Activated CD8-positive, alpha-beta memory T cell treated with anti-CD3 and anti-CD28 coated beads, Interleukin-2, amount 50 U/mL, for 24 hours (primary cell): ENCODE data around the gene PBX2.
A peak's percentile ranks its signal among the peaks of the same experiment; 100 is the strongest.
"Not testable (repeated sequence)": the region's sequence is repeated elsewhere in the genome, so short reads cannot be mapped to it uniquely, and the experiment has no call there.

Experiments used
- DNase-seq: peaks from one replicate; pipeline ENCODE4 v3.0.0-alpha.2; 2020; ENCODE audit errors: extremely low read depth

PBX2 gene

GRCh38 chr6:32149932-32150870 is 39.8 kb downstream of the PBX2 start:
- DNase-seq, result no peak

- DNase-seq, result no peak
These were observed 40.8 kb downstream of the PBX2 start for GRCh38 chr6:32149092-32149755.

- DNase-seq, result peak; percentile 36
These were observed 41.5 kb downstream of the PBX2 start for GRCh38 chr6:32148289-32149091.

- DNase-seq, result no peak
These were observed 42.4 kb downstream of the PBX2 start for GRCh38 chr6:32147401-32148132.

- no peak for DNase-seq
These were observed 43.3 kb downstream of the PBX2 start for GRCh38 chr6:32146687-32147086.

- DNase-seq, result no peak
These were observed 43.7 kb downstream of the PBX2 start for GRCh38 chr6:32146287-32146686.

- DNase-seq, result not testable (repeated sequence)
These were observed 45.8 kb downstream of the PBX2 start for GRCh38 chr6:32144238-32144637.

- no peak for DNase-seq
These were observed 49.5 kb downstream of the PBX2 start for GRCh38 chr6:32140420-32141046.

GRCh38 chr6:32139590-32139989 is 50.4 kb downstream of the PBX2 start:
- DNase-seq, result no peak

GRCh38 chr6:32137454-32137853 is 52.5 kb downstream of the PBX2 start:
- no peak for DNase-seq
